ENCODE results near the gene CASP6.

GRCh38 chr4:109745830-109746229 lies 42.6 kb upstream of the CASP6 start:
- TF ChIP-seq CTCF (conservative IDR thresholded peaks at IDR 0.05) (no peak), ZFX (IDR thresholded peaks at IDR 0.05) (no peak)

All from C4-2B (cell line).